ENCODE data around the gene APMAP. TPM values are rescaled to one million over a fixed set of nuclear protein-coding genes. Genes with fewer than 3 reads are reported as not detected.

Gene APMAP
- total RNA-seq, 1 donor from 2014 or later: 108 TPM

DNA sequence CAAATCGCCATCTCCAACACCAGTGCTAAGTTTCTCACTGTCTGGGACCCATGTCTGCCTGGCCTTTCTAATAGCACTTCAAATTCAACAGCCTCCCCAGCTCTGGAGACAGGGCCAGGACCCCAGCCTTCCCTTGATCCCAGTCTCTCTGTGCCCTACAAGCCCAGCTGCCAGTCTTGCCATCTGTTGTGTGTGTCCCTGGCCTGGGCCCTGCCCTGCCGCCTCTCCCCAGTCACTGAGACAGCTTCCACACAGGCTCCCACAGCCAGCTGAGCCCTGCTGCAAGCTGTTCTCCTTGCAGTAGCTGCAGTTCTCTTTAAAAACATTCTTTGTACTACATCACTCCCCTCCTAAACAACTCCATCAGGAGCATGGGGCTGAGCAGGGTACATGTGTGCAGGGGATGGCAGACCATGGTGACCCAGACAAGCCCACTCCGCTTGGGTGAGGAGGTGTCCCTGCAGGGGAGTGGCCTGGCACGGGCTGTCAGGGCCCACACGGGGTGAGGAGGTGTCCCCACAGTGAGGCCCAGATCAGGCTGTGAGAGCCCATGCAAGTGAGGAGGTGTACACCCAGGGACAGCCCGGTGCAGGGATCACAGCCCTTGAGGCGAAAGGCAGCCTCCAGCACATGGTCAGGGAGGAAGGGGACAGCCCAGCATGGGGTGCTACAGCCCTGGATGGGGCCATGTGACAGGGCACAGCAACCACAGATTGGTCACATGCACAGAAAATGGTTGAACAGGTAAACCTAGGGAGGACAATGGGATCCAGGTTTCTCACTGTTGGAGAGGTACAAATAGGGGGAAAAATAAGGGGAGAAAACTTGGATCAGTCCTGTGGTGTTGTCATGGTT lies 27.3 kb downstream of the APMAP start:
- TF ChIP-seq, protein P1, sequence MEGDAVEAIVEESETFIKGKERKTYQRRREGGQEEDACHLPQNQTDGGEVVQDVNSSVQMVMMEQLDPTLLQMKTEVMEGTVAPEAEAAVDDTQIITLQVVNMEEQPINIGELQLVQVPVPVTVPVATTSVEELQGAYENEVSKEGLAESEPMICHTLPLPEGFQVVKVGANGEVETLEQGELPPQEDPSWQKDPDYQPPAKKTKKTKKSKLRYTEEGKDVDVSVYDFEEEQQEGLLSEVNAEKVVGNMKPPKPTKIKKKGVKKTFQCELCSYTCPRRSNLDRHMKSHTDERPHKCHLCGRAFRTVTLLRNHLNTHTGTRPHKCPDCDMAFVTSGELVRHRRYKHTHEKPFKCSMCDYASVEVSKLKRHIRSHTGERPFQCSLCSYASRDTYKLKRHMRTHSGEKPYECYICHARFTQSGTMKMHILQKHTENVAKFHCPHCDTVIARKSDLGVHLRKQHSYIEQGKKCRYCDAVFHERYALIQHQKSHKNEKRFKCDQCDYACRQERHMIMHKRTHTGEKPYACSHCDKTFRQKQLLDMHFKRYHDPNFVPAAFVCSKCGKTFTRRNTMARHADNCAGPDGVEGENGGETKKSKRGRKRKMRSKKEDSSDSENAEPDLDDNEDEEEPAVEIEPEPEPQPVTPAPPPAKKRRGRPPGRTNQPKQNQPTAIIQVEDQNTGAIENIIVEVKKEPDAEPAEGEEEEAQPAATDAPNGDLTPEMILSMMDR (conservative IDR thresholded peaks at IDR 0.05; ENCODE audit: low read depth, low read length): no peak
- no peak overlapping the region for H3K4me3 ChIP-seq (ENCODE audit: low read depth, low read length)
- DNase-seq (ENCODE audit: low read depth): no peak

GRCh38 chr20:24964506-24964840 lies 28.1 kb downstream of the APMAP start:
- no peak for DNase-seq (ENCODE audit: low read depth)
- TF ChIP-seq, protein P1 (conservative IDR thresholded peaks at IDR 0.05; ENCODE audit: low read depth, low read length): no peak

DNA sequence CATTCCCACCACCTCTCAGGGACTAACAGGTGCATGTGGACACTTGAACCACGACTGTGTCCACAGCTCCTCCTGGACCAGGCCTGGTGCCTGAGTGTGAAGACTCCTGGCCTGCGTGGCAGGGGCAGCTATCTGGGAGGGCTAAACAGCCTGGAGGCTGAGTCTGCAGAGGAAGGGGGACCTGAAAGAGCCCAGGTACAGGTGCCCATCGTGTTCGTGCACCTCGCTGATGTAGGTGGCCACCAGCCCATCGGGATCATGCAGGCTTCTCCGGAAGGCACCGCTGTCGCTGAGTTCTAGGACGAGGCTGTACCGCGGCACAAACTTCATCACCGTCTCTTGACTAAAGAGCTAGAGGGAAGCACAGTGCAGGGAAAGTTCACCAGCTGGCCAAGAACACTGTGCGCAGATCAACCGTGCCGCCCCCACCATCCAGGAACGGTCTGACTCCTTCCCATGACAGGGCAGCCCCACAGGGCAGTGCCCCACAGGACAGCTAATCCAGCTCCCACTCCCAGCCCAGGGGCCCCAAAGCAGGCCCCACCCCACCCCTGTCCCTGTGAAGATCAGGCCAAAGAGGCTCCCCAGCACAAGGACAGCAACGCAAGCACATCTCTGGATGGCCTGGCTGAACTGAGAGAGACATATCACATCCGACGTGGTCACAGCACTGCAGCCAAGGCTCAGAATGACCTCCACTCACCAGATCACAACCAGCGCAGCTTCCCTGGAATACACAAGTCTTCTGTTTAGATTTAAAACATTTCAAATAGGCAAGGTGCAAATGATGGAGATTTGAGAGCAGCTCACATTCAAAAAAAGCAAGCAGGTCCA lies 28.7 kb downstream of the APMAP start:
- TF ChIP-seq, protein P1 (conservative IDR thresholded peaks at IDR 0.05; ENCODE audit: low read depth, low read length): no peak
- no peak overlapping the region for H3K4me3 ChIP-seq (ENCODE audit: low read depth, low read length)
- no peak for DNase-seq (ENCODE audit: low read depth)

More at GRCh38 chr20:24964506-24964840, 28.1 kb downstream of the APMAP start:
- H3K4me3 ChIP-seq (ENCODE audit: low read depth, low read length): no peak overlapping the region

DNA sequence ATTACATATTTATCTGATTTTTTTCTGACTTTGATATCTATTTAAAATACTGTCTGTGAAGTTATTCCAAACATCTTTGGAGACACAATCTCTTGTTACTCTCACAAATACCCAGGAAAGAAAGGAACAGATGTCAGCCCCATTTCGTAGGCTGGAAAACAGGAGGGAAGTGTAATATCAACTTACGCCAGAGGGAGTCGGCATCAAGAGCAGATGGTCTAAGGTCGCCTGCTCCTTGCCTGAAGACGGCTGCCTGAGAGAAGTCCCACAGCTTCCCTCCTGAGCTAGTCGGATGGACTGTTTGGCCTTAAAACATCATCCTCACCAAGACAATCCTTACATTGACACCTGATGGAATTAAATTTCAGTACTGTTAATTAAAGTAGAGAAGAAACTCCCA lies 30.0 kb downstream of the APMAP start:
- no peak for DNase-seq (ENCODE audit: low read depth)
- TF ChIP-seq, protein P1 (conservative IDR thresholded peaks at IDR 0.05; ENCODE audit: low read depth, low read length): no peak
- H3K4me3 ChIP-seq (ENCODE audit: low read depth, low read length): no peak overlapping the region

DNA sequence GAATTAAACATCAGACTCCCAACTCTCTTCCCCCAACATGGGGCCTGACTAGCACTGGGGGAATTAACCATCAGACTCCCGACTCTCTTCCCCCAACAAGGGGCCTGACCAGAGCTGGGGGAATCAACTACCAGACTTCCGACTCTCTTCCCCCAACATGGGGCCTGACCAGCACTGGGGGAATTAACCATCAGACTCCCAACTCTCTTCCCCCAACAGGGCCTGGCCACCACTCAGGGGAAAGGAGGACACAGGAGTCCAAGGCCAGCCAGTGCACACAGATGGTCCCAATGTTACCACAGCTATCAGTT lies 30.4 kb downstream of the APMAP start:
- TF ChIP-seq, protein P1 (conservative IDR thresholded peaks at IDR 0.05; ENCODE audit: low read depth, low read length): no peak
- DNase-seq (ENCODE audit: low read depth): no peak
- no peak overlapping the region for H3K4me3 ChIP-seq (ENCODE audit: low read depth, low read length)

GRCh38 chr20:24961384-24962181 lies 31.0 kb downstream of the APMAP start:
- no peak overlapping the region for H3K4me3 ChIP-seq (ENCODE audit: low read depth, low read length)
- DNase-seq (ENCODE audit: low read depth): no peak
- TF ChIP-seq, protein P1 (conservative IDR thresholded peaks at IDR 0.05; ENCODE audit: low read depth, low read length): no peak

Data from epithelial cell of proximal tubule (primary cell).